H9 (cell line): Measurements from ENCODE around the gene CEP112. TPM values are rescaled to one million over a fixed set of nuclear protein-coding genes. Genes with fewer than 3 reads are reported as not detected.

Experiments used
- DNase-seq: peaks from one replicate; pipeline ENCODE4 v3.0.0-alpha.2; 2017
- H2AFZ ChIP-seq: one replicate; pipeline ENCODE4 v1.6.1; 2013; ENCODE audit warnings: mild to moderate bottlenecking, low read length, control low read depth, moderate library complexity
- H2AK5ac ChIP-seq: 2 replicates; pipeline ENCODE4 v1.6.1; 2013; ENCODE audit warnings: low read length, control low read depth, mixed read lengths; ENCODE audit not compliant: insufficient read length
- H2BK120ac ChIP-seq: one replicate; pipeline ENCODE4 v1.6.1; 2013; ENCODE audit warnings: low read depth, mild to moderate bottlenecking, low read length, control low read depth, inconsistent platforms; ENCODE audit not compliant: poor library complexity, severe bottlenecking
- H2BK12ac ChIP-seq: 2 replicates; pipeline ENCODE4 v1.6.1; 2013; ENCODE audit warnings: low read length, control low read depth, mixed read lengths, low read depth; ENCODE audit not compliant: insufficient read length
- H2BK15ac ChIP-seq: 2 replicates; pipeline ENCODE4 v1.6.1; 2013; ENCODE audit warnings: low read depth, low read length, control low read depth
- H2BK20ac ChIP-seq: one replicate; pipeline ENCODE4 v1.6.1; 2013; ENCODE audit warnings: low read depth, mild to moderate bottlenecking, low read length, control low read depth, inconsistent platforms; ENCODE audit not compliant: poor library complexity, severe bottlenecking
- H2BK5ac ChIP-seq: 2 replicates; pipeline ENCODE4 v1.6.1; 2013; ENCODE audit warnings: low read length, control low read depth, mixed read lengths; ENCODE audit not compliant: insufficient read length
- H3K14ac ChIP-seq: 2 replicates; pipeline ENCODE4 v1.6.1; 2013; ENCODE audit warnings: low read length, control low read depth; ENCODE audit not compliant: insufficient read depth
- H3K18ac ChIP-seq: 2 replicates; pipeline ENCODE4 v1.6.1; 2013; ENCODE audit warnings: low read depth, mild to moderate bottlenecking, mixed read lengths, low read length, control low read depth; ENCODE audit not compliant: insufficient read length
- H3K23ac ChIP-seq: 2 replicates; pipeline ENCODE4 v1.6.1; 2013; ENCODE audit warnings: low read length, control low read depth, mixed read lengths, low read depth; ENCODE audit not compliant: insufficient read length
- H3K23me2 ChIP-seq: 2 replicates; pipeline ENCODE4 v1.6.1; 2013; ENCODE audit warnings: low read depth, mild to moderate bottlenecking, mixed read lengths, low read length, control low read depth; ENCODE audit not compliant: insufficient read length, poor library complexity, severe bottlenecking
- H3K27ac ChIP-seq: 2 replicates; pipeline ENCODE4 v1.5.1; 2013; ENCODE audit warnings: low read length, control low read depth, mixed read lengths, low read depth; ENCODE audit not compliant: insufficient read length
- H3K27me3 ChIP-seq: 2 replicates; pipeline ENCODE4 v1.6.1; 2013; ENCODE audit warnings: low read length, control low read depth, inconsistent platforms; ENCODE audit not compliant: insufficient read depth
- H3K4ac ChIP-seq: 2 replicates; pipeline ENCODE4 v1.6.1; 2013; ENCODE audit warnings: low read depth, mild to moderate bottlenecking, control low read depth, inconsistent platforms, low read length, moderate library complexity
- H3K4me1 ChIP-seq: 2 replicates; pipeline ENCODE4 v1.6.1; 2013; ENCODE audit warnings: low read length, control low read depth, inconsistent platforms; ENCODE audit not compliant: insufficient read depth
- H3K4me2 ChIP-seq: 2 replicates; pipeline ENCODE4 v1.6.1; 2013; ENCODE audit warnings: low read length, control low read depth, mixed read lengths; ENCODE audit not compliant: insufficient read length, insufficient read depth
- H3K56ac ChIP-seq: 2 replicates; pipeline ENCODE4 v1.6.1; 2013; ENCODE audit warnings: low read depth, mild to moderate bottlenecking, mixed read lengths, low read length, control low read depth; ENCODE audit not compliant: insufficient read length
- H3K79me1 ChIP-seq: 2 replicates; pipeline ENCODE4 v1.6.1; 2013; ENCODE audit warnings: low read depth, mild to moderate bottlenecking, moderate library complexity, low read length, control low read depth, inconsistent platforms; ENCODE audit not compliant: insufficient read depth, poor library complexity, severe bottlenecking
- H3K79me2 ChIP-seq: 2 replicates; pipeline ENCODE4 v1.6.1; 2013; ENCODE audit warnings: low read length, control low read depth, inconsistent platforms; ENCODE audit not compliant: insufficient read depth
- H3K9ac ChIP-seq: 2 replicates; pipeline ENCODE4 v1.6.1; 2013; ENCODE audit warnings: low read length, control low read depth, mixed read lengths; ENCODE audit not compliant: insufficient read length; ENCODE audit errors: extremely low read depth
- H3K9me3 ChIP-seq: one replicate; pipeline ENCODE4 v1.6.1; 2013; ENCODE audit warnings: low read depth, low read length, inconsistent platforms; ENCODE audit not compliant: control insufficient read depth
- H3T11ph ChIP-seq: one replicate; pipeline ENCODE4 v1.6.1; 2013; ENCODE audit warnings: mild to moderate bottlenecking, low read length, control low read depth, inconsistent platforms
- H4K20me1 ChIP-seq: one replicate; pipeline ENCODE4 v1.6.1; 2013; ENCODE audit not compliant: control insufficient read depth, insufficient read length, insufficient read depth
- H4K5ac ChIP-seq: 2 replicates; pipeline ENCODE4 v1.6.1; 2013; ENCODE audit warnings: low read depth, mild to moderate bottlenecking, mixed read lengths, low read length, control low read depth; ENCODE audit not compliant: insufficient read length
- H4K8ac ChIP-seq: replicated peaks from 2 replicates; pipeline ENCODE4 v1.6.1; 2013; ENCODE audit warnings: low read length, control low read depth, mixed read lengths, low read depth; ENCODE audit not compliant: insufficient read length
- H4K91ac ChIP-seq: 2 replicates; pipeline ENCODE4 v1.6.1; 2013; ENCODE audit warnings: low read depth, mild to moderate bottlenecking, moderate library complexity, mixed read lengths, low read length, control low read depth; ENCODE audit not compliant: insufficient read length
- H3K27ac Mint-ChIP-seq, 3 experiments: 2 replicates in 2 of 3; 3 replicates in 1 of 3; pipeline ENCODE4 v1.8.0; 2020 to 2021; ENCODE audit warnings: mixed read lengths in 3 of 3, mild to moderate bottlenecking in 1 of 3, moderate library complexity in 1 of 3
- H3K27me3 Mint-ChIP-seq: 2 replicates; pipeline ENCODE4 v1.8.0; 2021; ENCODE audit warnings: low read depth, mild to moderate bottlenecking, moderate library complexity, mixed read lengths
- H3K36me3 Mint-ChIP-seq, 3 experiments: 2 replicates in 2 of 3; 3 replicates in 1 of 3; pipeline ENCODE4 v1.8.0; 2020 to 2021; ENCODE audit warnings: low read depth in 3 of 3, mixed read lengths in 3 of 3; ENCODE audit not compliant: insufficient read depth in 1 of 3
- H3K4me1 Mint-ChIP-seq, 2 experiments: 2 replicates each; pipeline ENCODE4 v1.8.0; 2020; ENCODE audit warnings: mixed read lengths in 2 of 2
- H3K4me3 Mint-ChIP-seq, 2 experiments: 2 replicates in 1 of 2; 3 replicates in 1 of 2; pipeline ENCODE4 v1.8.0; 2020 to 2021; ENCODE audit warnings: mild to moderate bottlenecking in 2 of 2, mixed read lengths in 2 of 2, moderate library complexity in 1 of 2
- H3K9me3 Mint-ChIP-seq, 2 experiments: 2 replicates in 1 of 2; 3 replicates in 1 of 2; pipeline ENCODE4 v1.8.0; 2020; ENCODE audit warnings: mild to moderate bottlenecking in 2 of 2, mixed read lengths in 2 of 2, moderate library complexity in 1 of 2
- CTCF ChIP-seq: fragments of 200-600 bp; sonication (generic); conservative IDR thresholded peaks from 3 replicates; pipeline ENCODE4 v1.8.0; 2021; ENCODE audit warnings: antibody characterized with exemption, mild to moderate bottlenecking
- WGBS: extraction: QIAGEN DNeasy Blood & Tissue Kit; methylation state at CpG from one replicate; pipeline ENCODE4 v1.1.7; 2013; ENCODE audit warnings: missing lambda C conversion rate, low lambda C conversion rate, mixed read lengths; ENCODE audit not compliant: insufficient read length; ENCODE audit errors: extremely low coverage; 5-methylcytosine and 5-hydroxymethylcytosine counted together
- total RNA-seq: library from RNA; stranded (reverse); gene quantifications from 2 replicates; pipeline ENCODE4 v1.2.1, GENCODE V29; 2021

The CEP112 gene
- total RNA-seq, 1 experiment from 2014 or later: 5.4 TPM

DNA sequence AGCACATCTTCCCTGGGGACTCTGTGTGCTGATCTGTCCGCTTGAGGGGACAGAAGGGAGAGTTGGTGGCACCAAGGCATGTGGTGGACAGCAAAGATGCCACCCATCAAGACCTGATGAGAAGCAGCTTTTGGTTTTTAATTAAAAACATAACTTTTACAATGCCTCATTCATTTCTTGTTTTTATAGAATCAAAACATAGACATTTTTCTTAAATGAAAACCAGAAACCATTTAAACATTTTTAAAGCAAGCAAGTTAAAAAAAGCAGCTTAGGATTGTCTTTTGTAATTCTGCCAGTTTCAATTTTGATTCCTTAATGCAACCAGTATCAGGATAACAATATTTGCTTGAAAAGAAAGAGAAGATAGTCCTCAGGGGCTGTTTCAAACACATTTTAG lies 506.8 kb downstream of the CEP112 start:
- Mint-ChIP-seq H3K27me3 (peaks cover 6% of the 10 kb centered on the region), H3K9me3 (peaks cover 0 to 3% of the 10 kb centered on the region in 2 experiments; a peak in 1 of 5 replicates), H3K4me1 (peaks cover 2 to 3% of the 10 kb centered on the region in 2 experiments; a peak in 2 of 4 replicates), H3K4me3 (no peak overlapping the region), H3K27ac (no peak overlapping the region), H3K36me3 (no peaks in the 10 kb centered on the region; a peak in 1 of 7 replicates)
- H3K4me2 ChIP-seq: no peak overlapping the region
- no peak overlapping the region for H3T11ph ChIP-seq
- DNase-seq: no peak
- H3K79me2 ChIP-seq: no peaks in the 10 kb centered on the region
- no peak overlapping the region for H4K91ac ChIP-seq
- no peak overlapping the region for H3K23ac ChIP-seq
- H3K27me3 ChIP-seq: peaks cover 3% of the 10 kb centered on the region; the same call in 1 of the 2 replicates
- no CpG with 5 or more reads among the region's 1 CpG for WGBS
- no peaks in the 10 kb centered on the region for H3K9me3 ChIP-seq
- no peak overlapping the region for H2AFZ ChIP-seq
- H2BK15ac ChIP-seq: no peak overlapping the region
- no peak overlapping the region for H3K9ac ChIP-seq
- no peak overlapping the region for H2AK5ac ChIP-seq
- H2BK12ac ChIP-seq: no peak overlapping the region
- no peak overlapping the region for H3K18ac ChIP-seq
- H4K5ac ChIP-seq: no peak overlapping the region
- no peak overlapping the region for H2BK20ac ChIP-seq
- no peaks in the 10 kb centered on the region for H4K20me1 ChIP-seq
- no peaks in the 10 kb centered on the region for H3K23me2 ChIP-seq
- no peak overlapping the region for H2BK5ac ChIP-seq
- H3K79me1 ChIP-seq: no peaks in the 10 kb centered on the region
- H4K8ac ChIP-seq: no peak overlapping the region
- no peak overlapping the region for H3K14ac ChIP-seq
- no peak overlapping the region for H3K27ac ChIP-seq
- H2BK120ac ChIP-seq: no peak overlapping the region
- no peak overlapping the region for H3K56ac ChIP-seq
- no peak overlapping the region for H3K4ac ChIP-seq
- no peak for TF ChIP-seq CTCF
- H3K4me1 ChIP-seq: no peaks in the 10 kb centered on the region
